OCI-LY1 (cell line): ENCODE data around the gene TTLL11.

ENCODE experiments used
- CTCF ChIP-seq: fragments of 200-600 bp; sonication (generic), shearing (Covaris generic); IDR thresholded peaks from 2 replicates; pipeline ENCODE4 v1.5.1; 2017; ENCODE audit warnings: mild to moderate bottlenecking, antibody characterized with exemption, low read length, moderate library complexity, mixed read lengths
- EZH2 ChIP-seq: fragments of 200-600 bp; sonication (generic), shearing (Covaris generic); IDR thresholded peaks from 2 replicates; pipeline ENCODE4 v1.8.0; 2017; ENCODE audit warnings: borderline replicate concordance, mixed run types, mild to moderate bottlenecking, antibody characterized with exemption, low read length, moderate library complexity, mixed read lengths

GRCh38 chr9:121822093-121823085, 270.7 kb downstream of the TTLL11 start:
- TF ChIP-seq CTCF (no peak), EZH2 (no peak)
